Suprapubic skin (tissue), 4 donors: ENCODE measurements around the gene XAF1. TPM values are rescaled to one million over a fixed set of nuclear protein-coding genes. Genes with fewer than 3 reads are reported as not detected.
"Not testable (repeated sequence)": the region's sequence is repeated elsewhere in the genome, so short reads cannot be mapped to it uniquely, and the experiment has no call there.

Experiments used
- DNase-seq, 2 donors: peaks; one replicate each; pipeline ENCODE4 v3.0.0-alpha.2; 2019; ENCODE audit warnings: low spot score in 2 of 2
- H3K27ac ChIP-seq: fragments of 200-600 bp; sonication (generic); one replicate; pipeline ENCODE4 v1.5.1; 2019
- H3K27me3 ChIP-seq: fragments of 200-600 bp; sonication (generic); one replicate; pipeline ENCODE4 v1.5.1; 2019
- H3K36me3 ChIP-seq: fragments of 200-600 bp; sonication (generic); one replicate; pipeline ENCODE4 v1.5.1; 2019
- H3K4me1 ChIP-seq: fragments of 200-600 bp; sonication (generic); one replicate; pipeline ENCODE4 v1.5.1; 2019
- H3K4me3 ChIP-seq: fragments of 200-600 bp; sonication (generic); one replicate; pipeline ENCODE4 v1.5.1; 2019; ENCODE audit warnings: mild to moderate bottlenecking
- H3K9me3 ChIP-seq: fragments of 200-600 bp; sonication (generic); one replicate; pipeline ENCODE4 v1.5.1; 2019
- EP300 ChIP-seq: sonication (generic); formaldehyde crosslinking; IDR thresholded peaks from one replicate; pipeline ENCODE4 v1.6.1; 2017; ENCODE audit warnings: antibody characterized with exemption
- POLR2A ChIP-seq, 2 donors: fragments of 450-650 bp; IDR thresholded peaks; one replicate each; pipeline ENCODE4 v1.6.1; 2017; ENCODE audit warnings: antibody characterized with exemption in 2 of 2, mild to moderate bottlenecking in 2 of 2, moderate library complexity in 2 of 2
- POLR2AphosphoS5 ChIP-seq, 3 donors: sonication (generic); formaldehyde crosslinking; IDR thresholded peaks; one replicate each; pipeline ENCODE4 v1.6.1; 2017; ENCODE audit warnings: antibody characterized with exemption in 3 of 3
- WGBS: methylation state at CpG from one replicate; pipeline ENCODE4 v1.1.5; 2018; 5-methylcytosine and 5-hydroxymethylcytosine counted together
- total RNA-seq, 4 donors: library from RNA; depleted of rRNA; stranded (reverse); fragments of >200 nt; gene quantifications; one replicate each; pipeline ENCODE4 v1.1.0, GENCODE V29; 2016
- TF ChIP-seq, protein P1 (sequence below), 2 donors: fragments of 200-600 bp in 1 of 2; fragments of 450-650 bp in 1 of 2; sonication (generic) in 1 of 2; IDR thresholded peaks; one replicate each; pipeline ENCODE4 v1.5.1; 2016 to 2019; ENCODE audit warnings: antibody characterized with exemption in 2 of 2, mild to moderate bottlenecking in 1 of 2, moderate library complexity in 1 of 2

XAF1 gene
- total RNA-seq, 4 donors from 2014 or later = 4.3 to 21.1 (median 10.9) TPM

DNA sequence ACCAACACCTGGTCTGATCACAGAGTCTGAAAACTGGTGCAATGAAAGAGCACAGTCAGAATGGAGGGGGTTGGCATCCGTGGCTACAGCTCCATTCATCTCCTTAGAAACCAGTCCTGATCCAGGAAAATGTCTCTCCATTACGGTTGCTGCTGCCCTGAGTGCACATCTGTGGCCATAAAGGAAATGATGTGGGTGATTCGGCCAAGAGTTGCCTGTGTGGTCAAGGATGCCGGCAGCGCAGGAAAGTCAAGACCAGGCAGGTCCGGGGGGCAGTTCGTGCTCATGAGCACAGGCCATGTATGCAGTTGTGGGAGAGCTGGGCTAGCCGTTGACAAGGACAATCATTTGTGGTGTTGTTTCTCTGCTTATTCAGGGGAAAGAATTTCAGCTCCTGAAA is 5.9 kb downstream of the XAF1 start:
- DNase-seq = no peak
- Histone ChIP-seq H3K27me3 (no peaks in the 10 kb centered on the region), H3K27ac (no peak overlapping the region), H3K36me3 (peaks cover 77% of the 10 kb centered on the region), H3K9me3 (no peaks in the 10 kb centered on the region), H3K4me1 (peaks cover 5% of the 10 kb centered on the region), H3K4me3 (no peak overlapping the region)
- TF ChIP-seq POLR2AphosphoS5 (IDR thresholded peaks at IDR 0.05) (no peak), POLR2A (IDR thresholded peaks at IDR 0.05) (no peak), EP300 (no peak)
- TF ChIP-seq, protein P1, sequence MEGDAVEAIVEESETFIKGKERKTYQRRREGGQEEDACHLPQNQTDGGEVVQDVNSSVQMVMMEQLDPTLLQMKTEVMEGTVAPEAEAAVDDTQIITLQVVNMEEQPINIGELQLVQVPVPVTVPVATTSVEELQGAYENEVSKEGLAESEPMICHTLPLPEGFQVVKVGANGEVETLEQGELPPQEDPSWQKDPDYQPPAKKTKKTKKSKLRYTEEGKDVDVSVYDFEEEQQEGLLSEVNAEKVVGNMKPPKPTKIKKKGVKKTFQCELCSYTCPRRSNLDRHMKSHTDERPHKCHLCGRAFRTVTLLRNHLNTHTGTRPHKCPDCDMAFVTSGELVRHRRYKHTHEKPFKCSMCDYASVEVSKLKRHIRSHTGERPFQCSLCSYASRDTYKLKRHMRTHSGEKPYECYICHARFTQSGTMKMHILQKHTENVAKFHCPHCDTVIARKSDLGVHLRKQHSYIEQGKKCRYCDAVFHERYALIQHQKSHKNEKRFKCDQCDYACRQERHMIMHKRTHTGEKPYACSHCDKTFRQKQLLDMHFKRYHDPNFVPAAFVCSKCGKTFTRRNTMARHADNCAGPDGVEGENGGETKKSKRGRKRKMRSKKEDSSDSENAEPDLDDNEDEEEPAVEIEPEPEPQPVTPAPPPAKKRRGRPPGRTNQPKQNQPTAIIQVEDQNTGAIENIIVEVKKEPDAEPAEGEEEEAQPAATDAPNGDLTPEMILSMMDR (IDR thresholded peaks at IDR 0.05) = no peak
- WGBS = 76% methylated on average over 8 of the region's 8 CpGs

- 95% methylated on average over 2 of the region's 2 CpGs for WGBS
- peaks cover 11% of the 10 kb centered on the region for H3K9me3 ChIP-seq
- H3K36me3 ChIP-seq = peaks cover 94% of the 10 kb centered on the region
- DNase-seq = no peak
- H3K27ac ChIP-seq = no peak overlapping the region
- no peak overlapping the region for H3K4me3 ChIP-seq
- TF ChIP-seq POLR2A (IDR thresholded peaks at IDR 0.05) (no peak), EP300 (no peak), POLR2AphosphoS5 (IDR thresholded peaks at IDR 0.05) (no peak)
- TF ChIP-seq, protein P1 (IDR thresholded peaks at IDR 0.05) = no peak
- no peaks in the 10 kb centered on the region for H3K4me1 ChIP-seq
- no peaks in the 10 kb centered on the region for H3K27me3 ChIP-seq
These were observed 12.6 kb downstream of the XAF1 start for GRCh38 chr17:6768447-6768846.

DNA sequence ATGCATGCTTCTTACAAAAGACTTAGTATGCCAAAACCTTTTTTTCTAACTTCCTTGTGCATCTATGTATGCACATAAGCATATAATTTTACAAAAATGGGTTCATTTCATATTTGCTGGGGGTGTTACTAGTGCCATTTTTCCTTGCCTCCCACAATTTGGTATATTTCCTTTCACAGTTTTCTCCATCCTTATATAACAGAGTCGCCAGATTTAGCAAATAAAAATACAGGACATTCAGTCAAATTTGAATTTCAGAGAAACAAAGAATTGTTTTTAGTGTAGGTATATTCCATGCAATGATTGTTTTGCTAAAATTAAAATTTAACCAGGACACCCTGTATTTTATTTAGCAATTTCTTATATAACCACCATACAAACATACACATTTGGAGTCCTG is 16.2 kb downstream of the XAF1 start:
- 96% methylated on average over 1 of the region's 1 CpG for WGBS
- Histone ChIP-seq H3K4me1 (peaks cover 9% of the 10 kb centered on the region), H3K4me3 (no peak overlapping the region), H3K36me3 (peaks cover 69% of the 10 kb centered on the region), H3K9me3 (peaks cover 20% of the 10 kb centered on the region), H3K27ac (no peak overlapping the region), H3K27me3 (no peaks in the 10 kb centered on the region)
- TF ChIP-seq, protein P1 (IDR thresholded peaks at IDR 0.05) = no peak
- TF ChIP-seq POLR2AphosphoS5 (IDR thresholded peaks at IDR 0.05) = no peak
- no peak for DNase-seq

GRCh38 chr17:6774906-6775305 is 19.1 kb downstream of the XAF1 start:
- not testable (repeated sequence) for H3K9me3 ChIP-seq, H3K27me3 ChIP-seq, DNase-seq, H3K4me3 ChIP-seq, H3K4me1 ChIP-seq, H3K27ac ChIP-seq
- WGBS = 95% methylated on average over 8 of the region's 8 CpGs
- peaks cover 42% of the 10 kb centered on the region for H3K36me3 ChIP-seq

- Histone ChIP-seq H3K4me3 (peak within 1 kb of the TSS; percentile 26), H3K9me3 (peaks cover 9% of the 10 kb centered on the region), H3K27ac (no peak within 1 kb of the TSS), H3K4me1 (peaks cover 9% of the 10 kb centered on the region), H3K27me3 (no peaks in the 10 kb centered on the region), H3K36me3 (peaks cover 32% of the 10 kb centered on the region)
- WGBS = 1% methylated on average over 19 of the region's 49 CpGs
- DNase-seq = no peak
- no peak for TF ChIP-seq POLR2AphosphoS5 (IDR thresholded peaks at IDR 0.05)
- no peak for TF ChIP-seq EP300
- TF ChIP-seq POLR2A (IDR thresholded peaks at IDR 0.05) = no peak
- TF ChIP-seq, protein P1 (IDR thresholded peaks at IDR 0.05) = no peak
These were observed 20.1 kb downstream of the XAF1 start, which contains the start of gene FBXO39 for GRCh38 chr17:6775871-6776405. Gene FBXO39 (plus strand): TSS chr17:6776215. CDS start chr17:6779869, 3,654 bp downstream.

DNA sequence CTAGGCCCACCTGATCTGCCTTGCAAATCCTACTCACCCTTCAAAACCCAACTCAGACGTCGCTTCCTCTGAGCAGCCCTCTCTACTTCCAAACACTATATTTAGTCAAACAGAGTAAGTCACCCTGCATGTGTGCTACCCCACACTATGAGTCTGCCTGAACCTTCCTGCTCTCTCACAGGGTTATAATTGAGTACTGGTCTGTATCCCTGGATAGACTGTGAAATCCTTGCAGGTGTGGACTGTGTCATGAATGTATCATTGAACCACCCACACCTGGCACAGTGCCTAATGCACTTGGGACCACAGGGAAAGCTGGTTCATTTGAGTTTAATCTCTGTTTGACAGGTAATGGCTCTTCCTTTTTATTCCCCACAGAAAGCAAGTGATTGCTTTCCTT is 23.6 kb downstream of the XAF1 start:
- WGBS = 80% methylated on average over 2 of the region's 2 CpGs
- no peak for DNase-seq
- Histone ChIP-seq H3K27ac (no peak overlapping the region), H3K36me3 (no peaks in the 10 kb centered on the region), H3K4me3 (no peak overlapping the region), H3K27me3 (no peaks in the 10 kb centered on the region), H3K9me3 (peaks cover 5% of the 10 kb centered on the region), H3K4me1 (peaks cover 9% of the 10 kb centered on the region)
- no peak for TF ChIP-seq POLR2A (IDR thresholded peaks at IDR 0.05)
- TF ChIP-seq EP300 = no peak
- TF ChIP-seq POLR2AphosphoS5 (IDR thresholded peaks at IDR 0.05) = no peak
- TF ChIP-seq, protein P1 (IDR thresholded peaks at IDR 0.05) = no peak
